ENCODE measurements around the gene EDRF1. TPM values are rescaled to one million over a fixed set of nuclear protein-coding genes. Genes with fewer than 3 reads are reported as not detected.

EDRF1 gene
- total RNA-seq, 4 donors from 2014 or later: 20.2 to 35.1 (median 26.3) TPM

DNA sequence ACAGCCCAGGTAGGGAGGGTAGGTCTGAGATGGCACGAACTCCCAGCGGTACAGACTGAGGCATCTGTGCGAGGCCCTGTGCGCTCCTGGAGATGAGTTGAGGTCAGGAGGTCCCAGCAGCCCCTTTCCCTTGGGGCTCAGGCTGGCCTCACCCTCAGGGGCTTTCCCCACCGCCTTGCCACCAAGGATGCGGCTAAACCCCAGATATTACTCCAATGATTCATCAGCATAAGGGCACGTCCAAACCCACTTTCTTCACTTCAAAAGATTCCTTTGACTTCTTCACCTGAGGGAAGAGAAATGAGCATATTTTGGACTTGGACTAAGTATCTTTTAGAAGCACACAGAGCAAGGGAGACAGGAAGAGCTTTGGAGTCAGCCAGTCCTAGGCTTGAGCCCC is 83.2 kb downstream of the EDRF1 start:
- no peak for DNase-seq
- no peaks in the 10 kb centered on the region for H3K4me1 ChIP-seq
- peaks cover 0 to 13% (median 3%) of the 10 kb centered on the region in 4 donors for H3K36me3 ChIP-seq
- no peak overlapping the region for H3K4me3 ChIP-seq
- 80% methylated on average over 7 of the region's 7 CpGs; no CpG with 5 or more reads in 1 of the 2 donors for WGBS, 2 donors (ENCODE audit: low coverage in 1 of 2)
- no peaks in the 10 kb centered on the region for H3K9me3 ChIP-seq
- no peak overlapping the region for H3K27ac ChIP-seq
- intact Hi-C loops (cut with DNase I; ENCODE audit: low total_unique reads): no loop called here
- TF ChIP-seq POLR2A (IDR thresholded peaks at IDR 0.05) (no peak), EP300 (IDR thresholded peaks at IDR 0.05; ENCODE audit: low read depth) (no peak), POLR2AphosphoS5 (IDR thresholded peaks at IDR 0.05) (no peak)
- TF ChIP-seq, protein P1, sequence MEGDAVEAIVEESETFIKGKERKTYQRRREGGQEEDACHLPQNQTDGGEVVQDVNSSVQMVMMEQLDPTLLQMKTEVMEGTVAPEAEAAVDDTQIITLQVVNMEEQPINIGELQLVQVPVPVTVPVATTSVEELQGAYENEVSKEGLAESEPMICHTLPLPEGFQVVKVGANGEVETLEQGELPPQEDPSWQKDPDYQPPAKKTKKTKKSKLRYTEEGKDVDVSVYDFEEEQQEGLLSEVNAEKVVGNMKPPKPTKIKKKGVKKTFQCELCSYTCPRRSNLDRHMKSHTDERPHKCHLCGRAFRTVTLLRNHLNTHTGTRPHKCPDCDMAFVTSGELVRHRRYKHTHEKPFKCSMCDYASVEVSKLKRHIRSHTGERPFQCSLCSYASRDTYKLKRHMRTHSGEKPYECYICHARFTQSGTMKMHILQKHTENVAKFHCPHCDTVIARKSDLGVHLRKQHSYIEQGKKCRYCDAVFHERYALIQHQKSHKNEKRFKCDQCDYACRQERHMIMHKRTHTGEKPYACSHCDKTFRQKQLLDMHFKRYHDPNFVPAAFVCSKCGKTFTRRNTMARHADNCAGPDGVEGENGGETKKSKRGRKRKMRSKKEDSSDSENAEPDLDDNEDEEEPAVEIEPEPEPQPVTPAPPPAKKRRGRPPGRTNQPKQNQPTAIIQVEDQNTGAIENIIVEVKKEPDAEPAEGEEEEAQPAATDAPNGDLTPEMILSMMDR (IDR thresholded peaks at IDR 0.05): no peak
- no peaks in the 10 kb centered on the region for H3K27me3 ChIP-seq
- in situ Hi-C loops (cut with MboI; ENCODE audit: low pct_ligation_motif_present in 1 of 4, low pct_unique_long_range_greater_than_20kb in 1 of 4, low sequenced_read_pairs in 3 of 4): no loop called here

DNA sequence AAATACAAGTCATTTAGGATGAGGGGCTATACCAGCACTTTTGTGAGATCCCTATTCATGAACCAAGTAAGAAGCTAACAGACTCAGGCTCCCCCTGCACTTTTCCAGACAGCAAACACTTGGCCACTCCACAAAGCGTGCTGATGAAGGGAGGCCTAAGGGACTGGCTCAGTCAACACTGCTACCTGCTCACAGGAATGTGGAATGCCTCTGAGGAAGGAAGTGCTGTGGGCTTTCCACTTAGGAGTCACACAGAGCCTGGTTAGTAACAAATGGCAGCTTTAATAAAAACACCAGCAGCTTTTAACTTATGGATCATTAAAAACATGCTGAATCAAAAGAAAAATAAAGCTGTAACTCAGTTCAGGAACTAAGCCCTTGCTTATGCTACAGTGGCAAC is 88.5 kb downstream of the EDRF1 start:
- Histone ChIP-seq H3K36me3 (peaks cover 0 to 22% (median 11%) of the 10 kb centered on the region in 4 donors), H3K27ac (no peak overlapping the region), H3K4me1 (no peaks in the 10 kb centered on the region), H3K4me3 (no peak overlapping the region), H3K27me3 (no peaks in the 10 kb centered on the region), H3K9me3 (no peaks in the 10 kb centered on the region)
- in situ Hi-C loops (cut with MboI; ENCODE audit: low pct_ligation_motif_present in 1 of 4, low pct_unique_long_range_greater_than_20kb in 1 of 4, low sequenced_read_pairs in 3 of 4): no loop called here
- WGBS, 2 donors (ENCODE audit: low coverage in 1 of 2): 96% methylated on average over 1 of the region's 1 CpG; no CpG with 5 or more reads in 1 of the 2 donors
- intact Hi-C loops (cut with DNase I; ENCODE audit: low total_unique reads): no loop called here
- TF ChIP-seq POLR2AphosphoS5 (IDR thresholded peaks at IDR 0.05): no peak
- TF ChIP-seq, protein P1 (IDR thresholded peaks at IDR 0.05): no peak
- TF ChIP-seq EP300 (IDR thresholded peaks at IDR 0.05; ENCODE audit: low read depth): no peak
- TF ChIP-seq POLR2A (IDR thresholded peaks at IDR 0.05): no peak
- no peak for DNase-seq

DNA sequence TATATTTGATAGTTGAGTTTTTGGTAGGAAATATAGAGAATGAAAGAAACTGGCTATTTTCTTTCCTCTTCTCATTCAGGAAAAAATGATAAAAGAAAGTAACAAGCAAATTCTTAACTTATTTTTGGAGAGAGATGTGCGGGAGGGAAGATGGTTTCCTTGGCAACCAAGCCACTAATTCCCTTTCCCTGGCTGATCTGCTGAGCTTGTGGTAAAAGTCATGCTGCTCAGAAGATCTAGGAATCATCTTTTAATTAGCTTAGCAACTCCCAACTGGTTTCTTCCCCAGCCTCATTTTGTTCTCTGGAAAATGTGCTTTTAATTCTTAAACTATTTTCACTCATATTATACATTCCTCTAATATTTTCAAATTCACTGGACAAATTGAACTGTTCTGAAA is 91.7 kb downstream of the EDRF1 start:
- 71 to 83% methylated on average over 1 of the region's 1 CpG for WGBS, 2 donors (ENCODE audit: low coverage in 1 of 2)
- Histone ChIP-seq H3K4me3 (no peak overlapping the region), H3K27me3 (no peaks in the 10 kb centered on the region), H3K27ac (no peak overlapping the region), H3K36me3 (peaks cover 0 to 25% (median 7%) of the 10 kb centered on the region in 4 donors), H3K4me1 (no peaks in the 10 kb centered on the region), H3K9me3 (no peaks in the 10 kb centered on the region)
- DNase-seq: no peak
- intact Hi-C loops (cut with DNase I; ENCODE audit: low total_unique reads) (no loop called here), in situ Hi-C loops (cut with MboI; ENCODE audit: low pct_ligation_motif_present in 1 of 4, low pct_unique_long_range_greater_than_20kb in 1 of 4, low sequenced_read_pairs in 3 of 4) (no loop called here)
- TF ChIP-seq POLR2A (IDR thresholded peaks at IDR 0.05) (no peak), EP300 (IDR thresholded peaks at IDR 0.05; ENCODE audit: low read depth) (no peak), POLR2AphosphoS5 (IDR thresholded peaks at IDR 0.05) (no peak)
- TF ChIP-seq, protein P1 (IDR thresholded peaks at IDR 0.05): no peak

DNA sequence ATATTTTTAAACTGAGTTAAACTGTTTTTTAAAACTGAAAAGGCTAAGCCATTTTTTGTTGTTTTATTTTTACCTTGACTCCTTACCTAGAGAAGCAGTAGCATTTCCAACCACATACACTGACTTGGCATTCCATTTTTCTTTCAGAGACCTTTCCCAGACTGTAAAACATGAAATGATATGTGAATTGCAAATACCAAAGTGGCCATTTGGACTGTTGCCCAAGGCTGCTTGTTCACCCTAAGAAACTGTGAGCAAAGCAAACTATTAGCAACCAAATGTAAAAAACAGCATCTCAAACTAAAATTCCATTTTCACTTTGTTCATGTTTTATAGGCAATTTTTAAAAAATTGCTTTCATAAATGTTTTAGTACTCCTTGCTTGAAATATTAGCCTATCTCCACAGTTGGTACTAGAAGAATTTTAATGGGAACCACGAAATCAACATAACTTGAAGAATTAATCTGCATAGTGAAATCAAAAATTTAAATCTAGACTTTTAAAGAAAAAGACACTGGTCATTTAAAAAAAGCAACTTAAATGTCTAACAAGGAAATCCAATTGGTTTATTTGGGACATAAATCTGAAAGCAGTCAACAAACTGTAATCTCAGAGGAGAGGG is 92.7 kb downstream of the EDRF1 start:
- 80 to 83% methylated on average over 1 of the region's 1 CpG for WGBS, 2 donors (ENCODE audit: low coverage in 1 of 2)
- in situ Hi-C loops (cut with MboI; ENCODE audit: low pct_ligation_motif_present in 1 of 4, low pct_unique_long_range_greater_than_20kb in 1 of 4, low sequenced_read_pairs in 3 of 4): no loop called here
- peaks cover 0 to 22% (median 7%) of the 10 kb centered on the region in 4 donors for H3K36me3 ChIP-seq

More for the DNA sequence above, 92.7 kb downstream of the EDRF1 start:
- Histone ChIP-seq H3K27ac (no peak overlapping the region), H3K27me3 (no peaks in the 10 kb centered on the region), H3K4me1 (no peaks in the 10 kb centered on the region), H3K4me3 (no peak overlapping the region), H3K9me3 (no peaks in the 10 kb centered on the region)
- intact Hi-C loops (cut with DNase I; ENCODE audit: low total_unique reads): no loop called here
- TF ChIP-seq POLR2AphosphoS5 (IDR thresholded peaks at IDR 0.05) (no peak), POLR2A (IDR thresholded peaks at IDR 0.05) (no peak), EP300 (IDR thresholded peaks at IDR 0.05; ENCODE audit: low read depth) (no peak)
- TF ChIP-seq, protein P1 (IDR thresholded peaks at IDR 0.05): no peak
- DNase-seq: no peak

Other genes with a start within 250 kb of the EDRF1 start
- gene TEX36, start 36.5 kb upstream of the EDRF1 start, total RNA-seq: not detected
- gene MMP21, start 56.1 kb downstream of the EDRF1 start, total RNA-seq: under 1 TPM in 2 of 4 donors, not detected in 2; 0.16 to 1.00 TPM
- gene UROS, start 103.5 kb downstream of the EDRF1 start, total RNA-seq: 10 to 100 TPM; 24.6 to 39.3 (median 32.4) TPM
- 10 to 100 TPM in 2 of 4 donors, 1 to 10 TPM in 2; 4.1 to 34.8 (median 15.0) TPM for gene BCCIP, start 103.8 kb downstream of the EDRF1 start, total RNA-seq
- 10 to 100 TPM; 21.7 to 52.7 (median 37.6) TPM for gene DHX32, start 161.6 kb downstream of the EDRF1 start, total RNA-seq
- gene FANK1, start 176.9 kb downstream of the EDRF1 start, total RNA-seq: 1 to 10 TPM; 3.4 to 7.5 (median 5.7) TPM